PC-3 (cell line): ENCODE measurements around the gene WDFY4. TPM values are rescaled to one million over a fixed set of nuclear protein-coding genes. Genes with fewer than 3 reads are reported as not detected.

Experiments used
- ATAC-seq: fragments of 200-7000 bp; cut with Tn5 transposase; 2 replicates; pipeline ENCODE4 v1.9.1; 2020; ENCODE audit warnings: mild to moderate bottlenecking, moderate library complexity
- BruUV-seq: library from RNA; stranded (reverse); fragments of 400-500 nt; replicated peaks from 2 replicates; lab custom pipeline; 2021; lab: Mats Ljungman, UMichigan
- CTCF ChIA-PET: fragments of 300-600 bp; sonication (Branson Sonifier 250); formaldehyde crosslinking; loops from one replicate; lab custom pipeline; 2022; ENCODE audit warnings: antibody characterized with exemption; lab: Charles Lee
- POLR2A ChIA-PET: fragments of 300-600 bp; sonication (Branson Sonifier 250); formaldehyde crosslinking; loops from one replicate; lab custom pipeline; 2022; ENCODE audit warnings: antibody characterized with exemption; ENCODE audit not compliant: unreplicated experiment; lab: Charles Lee
- DNase-seq: peaks from one replicate; pipeline ENCODE4 v3.0.0-alpha.2; 2015
- H2AFZ ChIP-seq: fragments of 300-600 bp; sonication (generic); 2 replicates; pipeline ENCODE4 v1.6.0; 2016; ENCODE audit warnings: antibody characterized with exemption, low read length
- H3F3A ChIP-seq: fragments of 300-600 bp; sonication (generic); one replicate; pipeline ENCODE4 v1.6.0; 2017; ENCODE audit warnings: antibody characterized with exemption, low read length, control low read depth, mild to moderate bottlenecking; ENCODE audit not compliant: unreplicated experiment
- H3K27ac ChIP-seq: fragments of 300-600 bp; sonication (generic); 2 replicates; pipeline ENCODE4 v1.5.1; 2016; ENCODE audit warnings: mild to moderate bottlenecking, low read length
- H3K27me3 ChIP-seq: fragments of 300-600 bp; sonication (generic); 2 replicates; pipeline ENCODE4 v1.6.1; 2016; ENCODE audit warnings: low read length, mixed read lengths
- H3K36me3 ChIP-seq: fragments of 300-600 bp; sonication (generic); 2 replicates; pipeline ENCODE4 v1.6.1; 2016; ENCODE audit warnings: low read depth, mixed run types, low read length, mixed read lengths
- H3K4me1 ChIP-seq: fragments of 300-600 bp; sonication (generic); 2 replicates; pipeline ENCODE4 v1.5.1; 2016; ENCODE audit warnings: low read length; ENCODE audit not compliant: insufficient read depth
- H3K4me2 ChIP-seq: fragments of 300-600 bp; sonication (generic); 2 replicates; pipeline ENCODE4 v1.6.0; 2016; ENCODE audit warnings: low read length
- H3K4me3 ChIP-seq: fragments of 300-600 bp; sonication (generic); 2 replicates; pipeline ENCODE4 v1.5.1; 2016; ENCODE audit warnings: mild to moderate bottlenecking, low read length, mixed read lengths
- H3K79me2 ChIP-seq: fragments of 300-600 bp; sonication (generic); 2 replicates; pipeline ENCODE4 v1.6.1; 2017; ENCODE audit warnings: low read length, mixed read lengths
- H3K9ac ChIP-seq: fragments of 300-600 bp; sonication (generic); 2 replicates; pipeline ENCODE4 v1.6.0; 2016; ENCODE audit warnings: mild to moderate bottlenecking, low read length
- H3K9me2 ChIP-seq: fragments of 300-600 bp; sonication (generic); replicated peaks from 2 replicates; pipeline ENCODE4 v1.6.1; 2016; ENCODE audit warnings: mixed run types, low read length, mixed read lengths
- H3K9me3 ChIP-seq: fragments of 300-600 bp; sonication (generic); 2 replicates; pipeline ENCODE4 v1.6.1; 2016; ENCODE audit warnings: low read length, mixed read lengths
- H4K20me1 ChIP-seq: fragments of 300-600 bp; sonication (generic); 2 replicates; pipeline ENCODE4 v1.6.1; 2016; ENCODE audit warnings: low read length, mixed read lengths
- CTCF ChIP-seq: fragments of 300-600 bp; sonication (generic); conservative IDR thresholded peaks from 2 replicates; pipeline ENCODE4 v1.5.1; 2017; ENCODE audit warnings: antibody characterized with exemption, low read depth, mild to moderate bottlenecking, low read length
- EZH2 ChIP-seq: fragments of 300-600 bp; sonication (generic); IDR thresholded peaks from one replicate; pipeline ENCODE4 v1.6.1; 2017; ENCODE audit warnings: antibody characterized with exemption, mild to moderate bottlenecking, low read length; ENCODE audit not compliant: unreplicated experiment
- EZH2phosphoT487 ChIP-seq: fragments of 300-600 bp; sonication (generic); IDR thresholded peaks from 2 replicates; pipeline ENCODE4 v1.6.1; 2018; ENCODE audit warnings: mild to moderate bottlenecking, antibody characterized with exemption, low read length, borderline replicate concordance
- intact Hi-C: fragments of 100-400 bp; cut with micrococcal nuclease; formaldehyde crosslinking; loops from 2 replicates; pipeline ENCODE4 v1.9.0; 2023
- total RNA-seq: library from RNA; depleted of rRNA; stranded (reverse); fragments of >200 nt; gene quantifications from 2 replicates; pipeline ENCODE4 v1.2.3, GENCODE V29; 2014

Gene WDFY4
- total RNA-seq, 1 experiment from 2014 or later, result not detected

GRCh38 chr10:48838834-48839233 lies 154.2 kb downstream of the WDFY4 start:
- Histone ChIP-seq H3K36me3 (no peaks in the 10 kb centered on the region), H3F3A (no peaks in the 10 kb centered on the region), H3K27me3 (peaks cover 95% of the 10 kb centered on the region), H3K9me2 (no peaks in the 10 kb centered on the region), H3K9me3 (no peaks in the 10 kb centered on the region), H3K27ac (no peak overlapping the region), H3K4me3 (no peak overlapping the region), H4K20me1 (no peaks in the 10 kb centered on the region), H2AFZ (no peak overlapping the region), H3K9ac (no peak overlapping the region), H3K4me1 (no peaks in the 10 kb centered on the region), H3K79me2 (no peaks in the 10 kb centered on the region), H3K4me2 (no peak overlapping the region)
- ChIA-PET CTCF (no interaction called here), POLR2A (no interaction called here)
- DNase-seq (no peak), ATAC-seq (no peak)
- BruUV-seq, result no TSS peak
- no peak for TF ChIP-seq EZH2phosphoT487
- no peak for TF ChIP-seq EZH2
- TF ChIP-seq CTCF, result no peak
- intact Hi-C loops, result no loop called here

GRCh38 chr10:48839809-48840679 lies 155.4 kb downstream of the WDFY4 start:
- H3K9me2 ChIP-seq, result no peaks in the 10 kb centered on the region
- no peak overlapping the region for H2AFZ ChIP-seq
- no peaks in the 10 kb centered on the region for H3F3A ChIP-seq
- H4K20me1 ChIP-seq, result no peaks in the 10 kb centered on the region
- no peaks in the 10 kb centered on the region for H3K4me1 ChIP-seq
- H3K9ac ChIP-seq, result no peak overlapping the region
- H3K27ac ChIP-seq, result no peak overlapping the region
- no peak overlapping the region for H3K4me2 ChIP-seq
- TF ChIP-seq EZH2phosphoT487 (no peak), EZH2 (no peak), CTCF (no peak)
- POLR2A ChIA-PET, result no interaction called here
- no peaks in the 10 kb centered on the region for H3K36me3 ChIP-seq
- no peaks in the 10 kb centered on the region for H3K79me2 ChIP-seq
- no peaks in the 10 kb centered on the region for H3K9me3 ChIP-seq
- H3K27me3 ChIP-seq, result peaks cover 95% of the 10 kb centered on the region
- H3K4me3 ChIP-seq, result no peak overlapping the region
- BruUV-seq, result no TSS peak
- DNase-seq (no peak), ATAC-seq (no peak)
- CTCF ChIA-PET, result no interaction called here
- intact Hi-C loops, result no loop called here

GRCh38 chr10:48842231-48842630 lies 157.6 kb downstream of the WDFY4 start:
- ChIA-PET CTCF (no interaction called here), POLR2A (no interaction called here)
- H3K27me3 ChIP-seq, result peaks cover 96% of the 10 kb centered on the region
- DNase-seq (no peak), ATAC-seq (no peak)
- H3K9me2 ChIP-seq, result no peaks in the 10 kb centered on the region
- H3K27ac ChIP-seq, result no peak overlapping the region
- no peaks in the 10 kb centered on the region for H3K36me3 ChIP-seq
- H3F3A ChIP-seq, result no peaks in the 10 kb centered on the region
- no peak overlapping the region for H3K4me3 ChIP-seq
- H2AFZ ChIP-seq, result no peak overlapping the region
- no peaks in the 10 kb centered on the region for H3K4me1 ChIP-seq
- no peak overlapping the region for H3K9ac ChIP-seq
- intact Hi-C loops, result no loop called here
- H3K4me2 ChIP-seq, result no peak overlapping the region
- TF ChIP-seq EZH2phosphoT487 (no peak), EZH2 (no peak), CTCF (no peak)
- H3K9me3 ChIP-seq, result no peaks in the 10 kb centered on the region
- no peaks in the 10 kb centered on the region for H4K20me1 ChIP-seq
- H3K79me2 ChIP-seq, result no peaks in the 10 kb centered on the region
- BruUV-seq, result no TSS peak
